HK-2 (cell line): ENCODE results near the gene FNDC3A.
"Not testable (repeated sequence)": the region's sequence is repeated elsewhere in the genome, so short reads cannot be mapped to it uniquely, and the experiment has no call there.

Source experiments
- DNase-seq: peaks from one replicate; pipeline ENCODE4 v3.0.0-alpha.2; 2018; ENCODE audit not compliant: unreplicated experiment

Gene FNDC3A

GRCh38 chr13:49082653-49083536, 107.2 kb downstream of the FNDC3A start:
- no peak for DNase-seq

DNA sequence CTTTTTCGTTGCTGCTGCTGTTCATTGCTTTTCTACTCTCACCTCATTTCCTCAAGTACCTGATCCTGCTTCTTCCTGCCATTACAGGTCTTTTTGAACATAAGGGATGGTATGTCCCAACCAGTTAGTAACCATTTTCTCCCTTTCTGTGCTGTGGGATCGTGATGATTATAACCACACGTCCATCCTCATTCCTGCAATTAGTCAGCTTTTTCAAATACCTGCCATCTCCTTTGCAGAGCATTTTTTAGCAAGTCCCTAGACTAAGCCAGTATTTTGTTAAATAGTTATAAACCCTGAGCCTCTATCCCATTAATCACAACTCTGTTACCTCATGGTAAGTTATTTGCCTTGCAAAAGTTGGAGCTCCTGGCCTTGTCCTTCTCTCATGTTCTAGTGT, 109.2 kb downstream of the FNDC3A start:
- no peak for DNase-seq

- DNase-seq = no peak
Observed at GRCh38 chr13:49086722-49087121, 111.0 kb downstream of the FNDC3A start.

DNA sequence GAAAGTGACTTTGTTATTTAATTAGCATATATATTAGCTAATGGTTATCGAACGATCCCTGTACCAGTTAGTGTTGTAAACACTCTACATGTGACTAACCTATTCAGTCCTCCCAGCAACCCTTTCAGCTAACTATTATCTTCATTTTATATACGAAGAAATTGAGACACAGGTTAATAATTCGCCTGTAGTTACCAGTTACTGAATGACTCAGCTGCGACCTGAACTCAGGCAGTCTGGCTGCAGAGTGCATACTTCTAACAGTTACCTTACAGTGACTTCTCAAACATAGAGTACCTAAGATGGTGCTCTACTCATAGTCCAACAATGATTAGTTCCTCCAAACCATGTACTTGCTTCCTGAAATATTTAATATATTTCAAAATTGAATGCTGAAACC, 117.7 kb downstream of the FNDC3A start:
- no peak for DNase-seq

GRCh38 chr13:49097374-49097773, 121.7 kb downstream of the FNDC3A start:
- no peak for DNase-seq

GRCh38 chr13:49098198-49098597, 122.5 kb downstream of the FNDC3A start:
- DNase-seq = peak; percentile 21

GRCh38 chr13:49098771-49099512, 123.2 kb downstream of the FNDC3A start:
- no peak for DNase-seq

- DNase-seq = no peak
Observed at GRCh38 chr13:49099513-49099877, 123.8 kb downstream of the FNDC3A start.

- DNase-seq = no peak
Observed at GRCh38 chr13:49100637-49101570, 125.2 kb downstream of the FNDC3A start.

DNA sequence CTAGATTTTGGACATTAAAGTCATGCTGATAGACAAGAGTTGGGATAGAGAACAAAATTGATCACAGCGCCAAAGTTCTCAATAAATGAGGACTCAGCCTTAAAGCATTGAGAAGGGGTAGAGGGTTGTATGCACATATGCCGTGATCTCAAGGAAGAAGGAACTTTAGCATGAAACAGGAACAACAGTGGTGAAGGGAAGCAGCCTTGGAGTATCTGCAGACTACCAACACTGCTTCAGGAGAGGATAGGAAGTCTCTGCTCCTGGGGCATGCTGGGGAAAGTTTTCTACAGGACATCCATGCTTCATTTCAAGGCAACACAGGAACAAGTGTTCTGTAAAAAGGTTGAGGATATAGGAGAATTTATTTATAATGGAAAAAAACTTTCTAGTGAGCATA, 132.5 kb downstream of the FNDC3A start:
- no peak for DNase-seq

DNA sequence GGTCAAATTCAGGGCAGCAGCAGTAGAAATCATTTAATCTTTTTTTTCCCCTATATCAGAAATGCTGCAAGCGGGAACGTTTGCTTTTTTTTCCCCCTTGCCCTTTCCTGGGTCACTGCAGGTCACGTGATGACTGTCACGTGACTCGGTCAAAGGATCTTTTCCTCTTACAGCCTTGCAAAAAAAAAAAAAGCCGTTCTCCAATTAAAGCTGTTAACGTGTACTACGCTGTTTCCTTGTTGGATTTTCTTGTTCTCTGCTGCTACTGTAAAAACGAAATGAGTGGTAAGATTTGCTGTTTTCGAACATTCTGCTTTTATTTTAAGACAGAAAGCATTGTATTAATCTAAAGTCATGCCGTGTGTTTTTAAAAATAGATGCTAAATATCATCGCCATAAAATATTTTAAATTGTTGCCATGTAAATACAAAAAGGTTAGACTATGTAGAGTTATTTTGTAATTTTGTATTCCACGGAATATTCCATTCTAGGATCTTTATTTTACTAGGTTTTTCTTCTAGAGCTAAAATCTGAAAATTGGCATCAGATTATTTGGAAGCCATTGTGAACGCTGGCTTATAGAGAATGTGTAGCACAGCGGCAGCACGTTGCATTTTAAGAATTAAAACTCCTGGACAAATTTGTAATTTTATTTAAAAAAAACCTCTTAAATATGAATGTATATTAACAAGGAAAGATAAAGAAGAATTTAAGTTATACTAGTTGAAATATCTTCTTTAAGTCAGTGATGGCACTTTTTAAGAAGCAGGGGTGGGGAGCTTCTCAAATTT, 134.6 kb downstream of the FNDC3A start:
- peak; percentile 42 for DNase-seq

DNA sequence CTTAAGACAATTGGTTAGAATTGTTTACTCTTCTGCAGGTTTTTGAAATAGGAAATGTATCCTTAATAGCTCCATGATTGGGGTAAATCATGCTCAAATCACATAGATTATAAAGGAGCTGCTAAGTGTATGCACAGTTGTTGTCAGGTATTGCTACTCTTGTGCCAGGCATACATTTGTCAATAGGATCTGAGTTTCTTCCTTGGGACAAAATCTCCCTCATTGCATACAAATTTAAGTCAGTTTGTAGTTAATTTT, 135.1 kb downstream of the FNDC3A start:
- no peak for DNase-seq

DNA sequence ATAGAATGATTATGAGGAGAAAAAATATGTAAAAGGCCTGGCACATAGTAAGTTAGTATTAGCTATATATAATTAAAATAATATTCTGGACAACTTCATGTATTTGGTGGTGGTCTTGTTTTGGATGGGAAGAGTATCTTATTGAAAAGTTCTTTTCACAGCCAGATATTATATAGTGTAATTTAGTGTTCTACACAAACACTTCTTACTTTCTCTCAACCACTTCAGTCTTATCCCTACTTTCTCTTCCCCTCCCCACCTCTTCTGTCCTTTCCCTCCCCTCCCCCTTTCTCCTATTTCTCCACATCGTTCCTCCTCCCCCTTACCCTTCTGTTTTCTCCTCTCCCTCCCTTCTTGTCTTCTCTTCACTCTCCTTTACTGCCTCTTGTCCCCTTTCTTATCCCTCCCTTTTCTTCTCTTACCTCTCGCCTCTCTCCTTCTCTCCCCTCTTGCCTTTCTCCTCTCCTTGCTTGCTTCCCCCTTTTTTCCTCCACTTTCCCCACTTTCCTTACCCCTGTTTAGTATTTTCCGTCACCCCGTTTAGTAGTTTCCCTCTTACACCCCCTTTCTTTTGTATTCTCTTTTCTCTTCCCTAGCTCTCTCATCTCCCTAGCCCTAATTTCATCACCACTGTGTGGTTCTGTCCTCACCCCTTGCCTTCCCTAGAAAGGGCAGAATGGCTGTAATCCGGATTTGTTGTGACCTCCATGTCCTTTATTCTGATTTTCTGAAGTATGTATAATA, 137.2 kb downstream of the FNDC3A start:
- DNase-seq = no peak

DNA sequence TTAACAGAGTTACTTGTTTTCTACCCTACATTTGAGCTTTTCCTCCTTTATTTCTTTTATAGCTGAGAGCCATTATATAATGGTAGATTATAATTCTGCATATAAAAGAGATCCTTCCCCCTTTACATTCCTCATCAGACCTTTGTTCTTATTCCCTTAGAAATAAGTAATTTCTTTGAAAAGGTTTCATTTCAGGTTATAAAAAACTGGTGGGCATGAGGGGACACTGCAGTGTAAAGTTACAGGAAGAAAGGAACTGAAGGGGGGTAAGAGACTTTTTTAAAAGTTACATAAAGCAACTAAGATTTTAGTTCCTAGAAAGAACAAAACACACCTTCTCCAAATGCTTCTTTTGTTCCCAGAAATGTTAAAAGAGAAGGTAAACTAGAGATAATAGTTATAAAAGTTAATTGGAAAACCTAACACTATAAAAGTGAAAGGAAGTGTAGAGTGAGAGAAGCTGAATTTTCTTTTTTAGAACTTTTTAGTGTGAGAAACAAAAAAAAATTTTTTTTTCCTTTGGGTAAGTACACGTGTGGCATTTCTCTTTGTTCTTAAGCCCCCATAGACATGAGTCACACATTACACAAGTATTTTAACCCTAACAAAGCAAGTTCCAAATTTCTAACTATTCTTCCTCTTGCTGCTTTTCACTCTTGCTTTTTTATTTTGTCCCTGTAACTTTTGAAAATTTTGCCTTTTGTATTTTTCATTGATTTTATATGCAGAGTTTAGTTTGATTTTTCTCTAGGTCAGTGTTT, 138.0 kb downstream of the FNDC3A start:
- no peak for DNase-seq

DNA sequence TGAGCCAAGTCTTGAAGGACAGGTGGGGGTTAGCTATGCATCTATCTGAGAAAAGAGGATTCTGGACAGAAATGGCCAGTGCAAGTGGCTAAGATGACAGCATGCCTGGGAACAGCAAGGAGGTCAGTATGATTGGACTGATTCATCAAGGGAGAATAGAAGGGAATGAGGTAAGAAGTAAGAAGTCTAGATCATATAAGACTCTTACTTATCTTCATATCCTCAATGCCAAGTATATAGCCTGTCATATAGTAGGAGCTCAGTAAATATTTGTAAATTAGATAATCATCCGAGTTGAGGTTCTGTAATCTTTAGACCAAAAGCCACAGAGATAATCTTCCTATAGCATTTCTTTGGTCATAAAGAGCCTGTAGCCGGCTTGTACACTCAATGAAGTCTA, 141.2 kb downstream of the FNDC3A start:
- DNase-seq = no peak

- DNase-seq = not testable (repeated sequence)
Observed at GRCh38 chr13:49118455-49118854, 142.7 kb downstream of the FNDC3A start.

DNA sequence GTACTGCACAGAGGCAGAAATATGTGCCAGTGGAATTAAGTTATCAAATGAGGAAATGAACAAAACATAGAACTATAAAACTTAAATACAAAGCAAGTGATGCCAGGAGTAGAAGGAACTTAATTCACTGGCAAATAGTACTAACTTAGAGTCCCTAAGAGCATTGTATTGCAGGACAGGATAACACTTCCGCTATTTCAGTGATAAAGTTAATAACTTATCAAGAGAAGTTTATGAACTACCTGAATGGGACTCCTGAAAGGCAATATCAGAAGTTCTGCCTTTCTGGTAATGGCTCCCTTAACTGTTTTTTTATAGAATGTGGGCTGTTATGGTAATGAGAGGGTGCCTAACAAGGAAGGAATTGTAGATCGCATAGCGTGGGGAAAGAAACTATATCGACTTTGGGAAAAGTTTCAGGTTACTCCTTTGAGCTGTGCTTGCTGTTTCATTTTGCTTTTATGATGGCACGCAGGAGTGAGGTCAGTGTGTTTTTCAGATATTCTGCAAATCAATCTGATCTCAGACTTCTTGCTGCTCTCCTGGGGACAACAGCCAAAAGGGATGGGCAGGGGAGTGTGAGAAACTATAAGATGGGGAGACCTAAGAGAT, 149.1 kb downstream of the FNDC3A start:
- DNase-seq = no peak

DNA sequence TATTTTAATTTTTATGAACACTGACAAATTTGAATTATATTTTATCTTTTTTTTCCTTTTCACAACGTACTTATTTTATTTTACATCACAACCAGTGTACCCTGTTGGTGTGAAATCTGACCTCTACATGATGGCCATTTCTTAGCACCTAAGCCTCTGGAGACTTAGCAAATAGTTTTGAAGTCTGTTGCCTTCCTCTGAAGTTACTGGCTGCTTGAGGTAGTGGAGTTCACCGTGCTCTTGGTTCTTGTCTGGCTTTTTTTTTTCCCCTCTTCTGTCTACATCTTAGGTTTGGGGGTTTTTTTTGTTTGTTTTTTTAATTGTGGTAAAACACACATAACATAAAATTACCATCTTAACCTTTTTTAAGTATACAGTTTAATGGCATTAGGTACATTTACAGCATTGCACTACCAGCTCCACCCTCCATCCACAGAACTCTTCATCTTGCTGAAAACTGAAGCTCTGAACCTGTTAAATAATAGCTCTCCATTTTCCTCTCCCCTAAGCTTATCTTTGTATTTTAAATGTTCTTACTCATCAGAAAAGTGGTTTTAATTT, 150.3 kb downstream of the FNDC3A start:
- no peak for DNase-seq

GRCh38 chr13:49132479-49133002, 156.8 kb downstream of the FNDC3A start:
- no peak for DNase-seq
